Fibroblast of lung (primary cell): ENCODE measurements around the gene BRD3. TPM values are rescaled to one million over a fixed set of nuclear protein-coding genes. Genes with fewer than 3 reads are reported as not detected.

ENCODE experiments used
- DNase-seq, 2 donors: peaks; one replicate each; pipeline versions ENCODE4 v3.0.0 to v3.0.0-alpha.2; 2010; ENCODE audit warnings: low read depth in 2 of 2
- H2AFZ ChIP-seq: 2 replicates; pipeline ENCODE4 v1.5.1; 2012; ENCODE audit warnings: low read length, control low read depth, inconsistent platforms
- H3K27ac ChIP-seq: 2 replicates; pipeline ENCODE4 v1.5.1; 2011; ENCODE audit warnings: low read length, control low read depth; ENCODE audit not compliant: insufficient read depth
- H3K27me3 ChIP-seq: 2 replicates; pipeline ENCODE4 v1.5.1; 2011; ENCODE audit warnings: mild to moderate bottlenecking, low read length; ENCODE audit not compliant: control insufficient read depth, insufficient read depth
- H3K36me3 ChIP-seq: 2 replicates; pipeline ENCODE4 v1.5.1; 2011; ENCODE audit warnings: low read length; ENCODE audit not compliant: control insufficient read depth, insufficient read depth
- H3K4me1 ChIP-seq: 2 replicates; pipeline ENCODE4 v1.5.1; 2011; ENCODE audit warnings: low read length; ENCODE audit not compliant: control insufficient read depth, insufficient read depth; ENCODE audit errors: extremely low read depth
- H3K4me2 ChIP-seq: 2 replicates; pipeline ENCODE4 v1.5.1; 2011; ENCODE audit warnings: low read length, control low read depth; ENCODE audit not compliant: insufficient read depth; ENCODE audit errors: extremely low read depth
- H3K4me3 ChIP-seq, 4 experiments: fragments of 200-600 bp in 1 of 4; sonication (generic) in 1 of 4; replicated peaks in 1 of 4; 2 replicates each; pipeline ENCODE4 v1.5.1; 2011 to 2016; ENCODE audit warnings: low read length in 4 of 4, low read depth in 3 of 4, mild to moderate bottlenecking in 3 of 4, control low read depth in 2 of 4, inconsistent platforms in 1 of 4, mixed read lengths in 1 of 4; ENCODE audit not compliant: insufficient read depth in 1 of 4; ENCODE audit errors: control extremely low read depth in 1 of 4
- H3K79me2 ChIP-seq: 2 replicates; pipeline ENCODE4 v1.5.1; 2012; ENCODE audit warnings: mild to moderate bottlenecking, low read length, inconsistent platforms; ENCODE audit not compliant: control insufficient read depth, insufficient read depth
- H3K9ac ChIP-seq: 2 replicates; pipeline ENCODE4 v1.5.1; 2011; ENCODE audit warnings: mild to moderate bottlenecking, low read length, control low read depth; ENCODE audit not compliant: insufficient read depth
- H3K9me3 ChIP-seq: 2 replicates; pipeline ENCODE4 v1.5.1; 2012; ENCODE audit warnings: low read depth, low read length; ENCODE audit not compliant: control insufficient read depth, insufficient read depth
- H4K20me1 ChIP-seq: 2 replicates; pipeline ENCODE4 v1.5.1; 2011; ENCODE audit warnings: low read length; ENCODE audit not compliant: control insufficient read depth, insufficient read depth; ENCODE audit errors: extremely low read depth
- EZH2 ChIP-seq: IDR thresholded peaks from 2 replicates; pipeline ENCODE4 v1.5.1; 2012; ENCODE audit warnings: low read length, control low read depth, mild to moderate bottlenecking; ENCODE audit errors: missing control alignments
- polyA plus RNA-seq, 2 donors: library from polyadenylated mRNA; depleted of rRNA in 1 of 2; stranded (reverse) in 1 of 2; unstranded in 1 of 2; fragments of >200 nt; gene quantifications; 2 replicates each; pipeline ENCODE4 v1.2.1, GENCODE V29; 2011 to 2012; ENCODE audit warnings: missing spikeins in 1 of 2
- total RNA-seq: library from RNA; depleted of rRNA; stranded (reverse); fragments of >200 nt; gene quantifications from 2 replicates; pipeline ENCODE4 v1.2.1, GENCODE V29; 2014
- TF ChIP-seq, protein P1 (sequence below), 2 donors: IDR thresholded peaks in 1 of 2; conservative IDR thresholded peaks in 1 of 2; 1 replicate in 1 of 2; 2 replicates in 1 of 2; pipeline ENCODE4 v1.5.1; 2011 to 2012; ENCODE audit warnings: low read length in 2 of 2, control low read depth in 1 of 2, inconsistent platforms in 1 of 2, low read depth in 1 of 2, mild to moderate bottlenecking in 1 of 2

Gene BRD3
- total and polyA plus RNA-seq, 2 donors (not counting 1 experiment from before 2014, with no cell fraction given): 7.6 to 10.4 TPM

DNA sequence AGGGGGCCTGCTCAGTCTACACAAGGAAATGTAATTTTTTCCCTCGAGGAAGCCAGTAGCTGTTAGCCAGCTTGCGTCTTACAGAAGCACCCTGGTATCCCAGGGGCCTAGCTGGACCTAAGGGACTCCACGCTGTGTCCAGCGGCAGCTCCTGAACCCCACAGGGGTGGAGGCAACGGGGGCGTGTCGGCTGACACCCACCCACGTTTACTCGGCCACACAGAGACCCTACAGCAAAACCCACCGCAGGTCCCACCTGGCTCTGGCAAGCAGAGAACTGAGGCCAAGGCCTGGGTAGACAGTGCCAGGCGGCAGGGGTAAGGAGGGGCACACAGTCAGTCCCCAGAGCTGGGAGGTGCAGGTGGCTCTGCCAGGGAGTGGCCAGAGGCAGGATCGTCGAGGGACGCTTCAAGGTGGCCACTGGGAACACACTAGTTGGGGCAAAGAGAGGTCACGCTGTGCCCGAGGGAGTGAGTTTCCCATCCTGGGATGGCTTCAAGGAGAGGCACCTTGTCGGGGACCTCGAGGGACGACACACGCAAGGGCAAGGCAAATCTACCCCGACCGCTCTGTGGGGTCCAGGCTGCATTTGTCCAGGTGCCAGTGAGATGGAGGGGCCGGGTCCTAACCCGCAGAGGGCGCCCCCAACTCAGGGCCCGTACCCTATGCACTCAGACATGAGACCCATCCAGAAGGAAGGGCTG is 21.8 kb downstream of the BRD3 start:
- Histone ChIP-seq H3K4me2 (no peak overlapping the region), H2AFZ (no peak overlapping the region), H3K9ac (no peak overlapping the region), H3K79me2 (no peaks in the 10 kb centered on the region), H3K27ac (no peak overlapping the region), H4K20me1 (no peaks in the 10 kb centered on the region), H3K27me3 (no peaks in the 10 kb centered on the region), H3K4me3 (no peak overlapping the region), H3K9me3 (no peaks in the 10 kb centered on the region), H3K4me1 (no peaks in the 10 kb centered on the region), H3K36me3 (peaks cover 20% of the 10 kb centered on the region)
- TF ChIP-seq, protein P1, sequence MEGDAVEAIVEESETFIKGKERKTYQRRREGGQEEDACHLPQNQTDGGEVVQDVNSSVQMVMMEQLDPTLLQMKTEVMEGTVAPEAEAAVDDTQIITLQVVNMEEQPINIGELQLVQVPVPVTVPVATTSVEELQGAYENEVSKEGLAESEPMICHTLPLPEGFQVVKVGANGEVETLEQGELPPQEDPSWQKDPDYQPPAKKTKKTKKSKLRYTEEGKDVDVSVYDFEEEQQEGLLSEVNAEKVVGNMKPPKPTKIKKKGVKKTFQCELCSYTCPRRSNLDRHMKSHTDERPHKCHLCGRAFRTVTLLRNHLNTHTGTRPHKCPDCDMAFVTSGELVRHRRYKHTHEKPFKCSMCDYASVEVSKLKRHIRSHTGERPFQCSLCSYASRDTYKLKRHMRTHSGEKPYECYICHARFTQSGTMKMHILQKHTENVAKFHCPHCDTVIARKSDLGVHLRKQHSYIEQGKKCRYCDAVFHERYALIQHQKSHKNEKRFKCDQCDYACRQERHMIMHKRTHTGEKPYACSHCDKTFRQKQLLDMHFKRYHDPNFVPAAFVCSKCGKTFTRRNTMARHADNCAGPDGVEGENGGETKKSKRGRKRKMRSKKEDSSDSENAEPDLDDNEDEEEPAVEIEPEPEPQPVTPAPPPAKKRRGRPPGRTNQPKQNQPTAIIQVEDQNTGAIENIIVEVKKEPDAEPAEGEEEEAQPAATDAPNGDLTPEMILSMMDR (conservative IDR thresholded peaks at IDR 0.05 in 1 of 2, IDR thresholded peaks at IDR 0.05 in 1 of 2; ENCODE audit: low read depth in 1 of 2, low read length in 2 of 2): no peak
- no peak for TF ChIP-seq EZH2
- no peak for DNase-seq

DNA sequence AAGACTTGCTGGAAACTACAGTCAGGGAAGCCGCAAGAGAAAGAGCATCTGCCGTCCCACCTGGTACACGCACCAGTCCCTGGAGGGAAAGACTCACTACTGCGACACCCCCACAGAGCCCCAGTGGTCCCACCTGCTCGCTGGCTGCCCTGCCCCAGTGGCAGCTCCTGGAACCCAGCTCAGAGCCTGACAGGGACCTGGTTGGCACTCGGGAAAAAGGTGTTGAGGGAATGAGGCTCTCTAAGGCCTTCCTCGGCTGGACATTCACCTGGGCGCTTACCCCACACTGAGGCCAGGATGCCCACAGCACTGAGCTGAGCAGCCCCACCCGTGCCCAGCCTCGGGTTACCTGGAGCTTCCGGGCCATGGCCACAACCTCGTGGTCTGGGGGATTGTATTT is 22.9 kb downstream of the BRD3 start:
- Histone ChIP-seq H3K9me3 (no peaks in the 10 kb centered on the region), H3K36me3 (peaks cover 15% of the 10 kb centered on the region), H2AFZ (no peak overlapping the region), H3K4me3 (no peak overlapping the region), H3K27ac (no peak overlapping the region), H4K20me1 (no peaks in the 10 kb centered on the region), H3K27me3 (no peaks in the 10 kb centered on the region), H3K9ac (no peak overlapping the region), H3K4me1 (no peaks in the 10 kb centered on the region), H3K79me2 (no peaks in the 10 kb centered on the region), H3K4me2 (no peak overlapping the region)
- TF ChIP-seq, protein P1 (conservative IDR thresholded peaks at IDR 0.05 in 1 of 2, IDR thresholded peaks at IDR 0.05 in 1 of 2; ENCODE audit: low read depth in 1 of 2, low read length in 2 of 2): no peak
- TF ChIP-seq EZH2: no peak
- DNase-seq: no peak

DNA sequence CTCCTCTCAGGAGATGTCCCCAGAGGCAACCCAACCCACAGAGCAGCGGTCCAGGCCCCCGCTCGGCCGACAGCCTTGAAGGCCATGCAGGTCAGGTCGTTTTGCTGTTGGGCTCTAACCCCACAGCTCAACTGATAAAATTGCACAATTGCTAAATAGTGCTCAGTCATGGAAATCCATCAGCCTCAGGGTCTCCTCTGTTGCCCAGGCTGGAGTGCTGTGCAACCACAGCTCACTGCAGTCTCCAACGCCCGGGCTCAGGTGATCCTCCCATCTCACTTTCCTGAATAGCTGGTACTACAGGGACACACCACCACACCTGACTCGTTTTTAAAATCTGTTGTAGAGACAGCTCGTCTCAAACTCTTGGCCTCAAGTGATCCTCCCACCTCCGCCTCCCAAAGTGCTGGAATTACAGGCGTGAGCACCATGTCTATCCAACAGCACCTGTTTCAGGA is 24.3 kb downstream of the BRD3 start:
- Histone ChIP-seq H3K4me2 (no peak overlapping the region), H2AFZ (no peak overlapping the region), H3K36me3 (peaks cover 13% of the 10 kb centered on the region), H3K79me2 (no peaks in the 10 kb centered on the region), H3K4me1 (no peaks in the 10 kb centered on the region), H4K20me1 (no peaks in the 10 kb centered on the region), H3K9ac (no peak overlapping the region), H3K27me3 (no peaks in the 10 kb centered on the region), H3K4me3 (no peak overlapping the region), H3K9me3 (no peaks in the 10 kb centered on the region), H3K27ac (no peak overlapping the region)
- DNase-seq: no peak
- TF ChIP-seq, protein P1 (conservative IDR thresholded peaks at IDR 0.05 in 1 of 2, IDR thresholded peaks at IDR 0.05 in 1 of 2; ENCODE audit: low read depth in 1 of 2, low read length in 2 of 2): no peak
- TF ChIP-seq EZH2: no peak
